Rectal smooth muscle tissue (tissue), 1 donor: ENCODE measurements around the gene KCNK1.

Experiments
- H3K27ac ChIP-seq: one replicate; pipeline ENCODE4 v1.7.0; 2013; ENCODE audit warnings: low read depth, low read length, inconsistent platforms
- H3K27me3 ChIP-seq: one replicate; pipeline ENCODE4 v1.7.0; 2013; ENCODE audit warnings: low read length; ENCODE audit not compliant: control insufficient read depth, insufficient read depth
- H3K36me3 ChIP-seq: one replicate; pipeline ENCODE4 v1.7.0; 2013; ENCODE audit warnings: low read length; ENCODE audit not compliant: control insufficient read depth, insufficient read depth
- H3K4me1 ChIP-seq: one replicate; pipeline ENCODE4 v1.7.0; 2013; ENCODE audit warnings: low read length; ENCODE audit not compliant: control insufficient read depth, insufficient read depth
- H3K4me3 ChIP-seq: one replicate; pipeline ENCODE4 v1.7.0; 2013; ENCODE audit warnings: low read length
- H3K9ac ChIP-seq: one replicate; pipeline ENCODE4 v1.7.0; 2013; ENCODE audit warnings: low read length

Gene KCNK1

GRCh38 chr1:233587958-233588799, 25.7 kb upstream of the KCNK1 start:
- Histone ChIP-seq H3K4me3 (no peak overlapping the region), H3K9ac (no peak overlapping the region), H3K27me3 (no peaks in the 10 kb centered on the region), H3K4me1 (no peaks in the 10 kb centered on the region), H3K36me3 (no peaks in the 10 kb centered on the region), H3K27ac (no peak overlapping the region)

GRCh38 chr1:233597489-233597901, 16.4 kb upstream of the KCNK1 start:
- no peaks in the 10 kb centered on the region for H3K27me3 ChIP-seq
- H3K9ac ChIP-seq, result no peak overlapping the region
- H3K27ac ChIP-seq, result no peak overlapping the region
- no peaks in the 10 kb centered on the region for H3K4me1 ChIP-seq
- H3K36me3 ChIP-seq, result no peaks in the 10 kb centered on the region
- H3K4me3 ChIP-seq, result no peak overlapping the region

GRCh38 chr1:233598891-233599541, 14.9 kb upstream of the KCNK1 start:
- Histone ChIP-seq H3K36me3 (no peaks in the 10 kb centered on the region), H3K9ac (no peak overlapping the region), H3K4me1 (no peaks in the 10 kb centered on the region), H3K27me3 (no peaks in the 10 kb centered on the region), H3K27ac (no peak overlapping the region), H3K4me3 (no peak overlapping the region)

GRCh38 chr1:233599542-233600073, 14.3 kb upstream of the KCNK1 start:
- Histone ChIP-seq H3K4me3 (no peak overlapping the region), H3K27me3 (no peaks in the 10 kb centered on the region), H3K4me1 (no peaks in the 10 kb centered on the region), H3K36me3 (no peaks in the 10 kb centered on the region), H3K27ac (no peak overlapping the region), H3K9ac (no peak overlapping the region)

- H3K4me3 ChIP-seq, result no peak overlapping the region
- H3K9ac ChIP-seq, result no peak overlapping the region
- no peaks in the 10 kb centered on the region for H3K27me3 ChIP-seq
- no peaks in the 10 kb centered on the region for H3K4me1 ChIP-seq
- no peak overlapping the region for H3K27ac ChIP-seq
- no peaks in the 10 kb centered on the region for H3K36me3 ChIP-seq
Measured at GRCh38 chr1:233600488-233600887, 13.4 kb upstream of the KCNK1 start.

GRCh38 chr1:233603478-233603877, 10.4 kb upstream of the KCNK1 start:
- Histone ChIP-seq H3K4me1 (no peaks in the 10 kb centered on the region), H3K4me3 (no peak overlapping the region), H3K27me3 (no peaks in the 10 kb centered on the region), H3K27ac (no peak overlapping the region), H3K9ac (no peak overlapping the region), H3K36me3 (no peaks in the 10 kb centered on the region)

GRCh38 chr1:233605205-233605604, 8.7 kb upstream of the KCNK1 start:
- Histone ChIP-seq H3K9ac (no peak overlapping the region), H3K4me3 (no peak overlapping the region), H3K36me3 (no peaks in the 10 kb centered on the region), H3K27me3 (no peaks in the 10 kb centered on the region), H3K4me1 (no peaks in the 10 kb centered on the region), H3K27ac (no peak overlapping the region)

GRCh38 chr1:233606813-233607212, 7.1 kb upstream of the KCNK1 start:
- Histone ChIP-seq H3K4me1 (no peaks in the 10 kb centered on the region), H3K9ac (no peak overlapping the region), H3K27me3 (no peaks in the 10 kb centered on the region), H3K4me3 (no peak overlapping the region), H3K36me3 (no peaks in the 10 kb centered on the region), H3K27ac (no peak overlapping the region)

- H3K4me3 ChIP-seq, result no peak overlapping the region
- H3K9ac ChIP-seq, result no peak overlapping the region
- H3K36me3 ChIP-seq, result no peaks in the 10 kb centered on the region
- H3K4me1 ChIP-seq, result no peaks in the 10 kb centered on the region
- no peak overlapping the region for H3K27ac ChIP-seq
- H3K27me3 ChIP-seq, result no peaks in the 10 kb centered on the region
Measured at GRCh38 chr1:233607252-233608119, 6.4 kb upstream of the KCNK1 start.

GRCh38 chr1:233608988-233609387, 4.9 kb upstream of the KCNK1 start:
- Histone ChIP-seq H3K9ac (no peak overlapping the region), H3K27me3 (no peaks in the 10 kb centered on the region), H3K4me3 (no peak overlapping the region), H3K27ac (no peak overlapping the region), H3K4me1 (no peaks in the 10 kb centered on the region), H3K36me3 (no peaks in the 10 kb centered on the region)

GRCh38 chr1:233609926-233610325, 4.0 kb upstream of the KCNK1 start:
- Histone ChIP-seq H3K4me3 (no peak overlapping the region), H3K36me3 (no peaks in the 10 kb centered on the region), H3K4me1 (no peaks in the 10 kb centered on the region), H3K27me3 (no peaks in the 10 kb centered on the region), H3K9ac (no peak overlapping the region), H3K27ac (no peak overlapping the region)

GRCh38 chr1:233610628-233611027, 3.3 kb upstream of the KCNK1 start:
- no peaks in the 10 kb centered on the region for H3K36me3 ChIP-seq
- no peaks in the 10 kb centered on the region for H3K4me1 ChIP-seq
- H3K4me3 ChIP-seq, result no peak overlapping the region
- no peaks in the 10 kb centered on the region for H3K27me3 ChIP-seq
- H3K27ac ChIP-seq, result no peak overlapping the region
- H3K9ac ChIP-seq, result no peak overlapping the region
